Measurements from ENCODE around the gene NLRP13. TPM values are rescaled to one million over a fixed set of nuclear protein-coding genes. Genes with fewer than 3 reads are reported as not detected.

Gene NLRP13
- not detected in 2 replicates for total RNA-seq (ENCODE audit: low replicate concordance)

GRCh38 chr19:55931936-55932386 lies at the start of gene NLRP13:
Gene NLRP13 (minus strand): TSS chr19:55932336. CDS start chr19:55932311, 25 bp downstream.
- Histone ChIP-seq H3K9ac (no peak within 1 kb of the TSS), H3K4me3 (no peak within 1 kb of the TSS), H3F3A (ENCODE audit: low read depth) (no peaks in the 10 kb centered on the region), H2AFZ (replicated peaks) (no peak within 1 kb of the TSS), H3K9me3 (ENCODE audit: low read depth) (peaks cover 18% of the 10 kb centered on the region), H3K27ac (no peak within 1 kb of the TSS), H3K36me3 (no peaks in the 10 kb centered on the region), H3K4me2 (no peak within 1 kb of the TSS), H3K27me3 (no peaks in the 10 kb centered on the region), H4K20me1 (ENCODE audit: low read depth) (no peaks in the 10 kb centered on the region), H3K4me1 (no peaks in the 10 kb centered on the region), H3K79me2 (ENCODE audit: low read depth) (no peaks in the 10 kb centered on the region)
- no peaks in the 10 kb centered on the region for H3K36me3 Mint-ChIP-seq
- H3K4me1 Mint-ChIP-seq, result no peaks in the 10 kb centered on the region
- TF ChIP-seq EZH2 (IDR thresholded peaks at IDR 0.05) (no peak), CTCF (IDR thresholded peaks at IDR 0.05) (no peak), EZH2phosphoT487 (IDR thresholded peaks at IDR 0.05) (no peak)
- H3K27me3 Mint-ChIP-seq (ENCODE audit: insufficient read depth, low read depth), result peaks cover 6% of the 10 kb centered on the region
- DNase-seq (ENCODE audit: low spot score), result no peak
- H3K9me3 Mint-ChIP-seq, result peaks cover 51% of the 10 kb centered on the region
- no peak within 1 kb of the TSS for H3K27ac Mint-ChIP-seq
- no peak within 1 kb of the TSS for H3K4me3 Mint-ChIP-seq

- H4K20me1 ChIP-seq (ENCODE audit: low read depth), result no peaks in the 10 kb centered on the region
- Mint-ChIP-seq H3K9me3 (peaks cover 25% of the 10 kb centered on the region), H3K4me1 (no peaks in the 10 kb centered on the region), H3K27ac (no peak overlapping the region), H3K27me3 (ENCODE audit: insufficient read depth, low read depth) (peaks cover 4% of the 10 kb centered on the region), H3K36me3 (no peaks in the 10 kb centered on the region), H3K4me3 (no peak overlapping the region)
- no peak overlapping the region for H2AFZ ChIP-seq (replicated peaks)
- H3F3A ChIP-seq (ENCODE audit: low read depth), result no peaks in the 10 kb centered on the region
- no peak overlapping the region for H3K9ac ChIP-seq
- H3K4me1 ChIP-seq, result no peaks in the 10 kb centered on the region
- no peak overlapping the region for H3K4me3 ChIP-seq
- DNase-seq (ENCODE audit: low spot score), result no peak
- no peaks in the 10 kb centered on the region for H3K79me2 ChIP-seq (ENCODE audit: low read depth)
- H3K27ac ChIP-seq, result no peak overlapping the region
- no peak overlapping the region for H3K4me2 ChIP-seq
- TF ChIP-seq EZH2 (IDR thresholded peaks at IDR 0.05) (no peak), EZH2phosphoT487 (IDR thresholded peaks at IDR 0.05) (no peak), CTCF (IDR thresholded peaks at IDR 0.05) (no peak)
- no peaks in the 10 kb centered on the region for H3K36me3 ChIP-seq
- H3K27me3 ChIP-seq, result no peaks in the 10 kb centered on the region
- peaks cover 3% of the 10 kb centered on the region for H3K9me3 ChIP-seq (ENCODE audit: low read depth)
Observed at GRCh38 chr19:55980415-55980814, 48.3 kb upstream of the NLRP13 start.

GRCh38 chr19:55973982-55974381 lies 41.8 kb upstream of the NLRP13 start:
- Histone ChIP-seq H3K79me2 (ENCODE audit: low read depth) (no peaks in the 10 kb centered on the region), H3K4me1 (no peaks in the 10 kb centered on the region), H3K27ac (no peak overlapping the region), H2AFZ (replicated peaks) (no peak overlapping the region), H3F3A (ENCODE audit: low read depth) (no peaks in the 10 kb centered on the region), H3K36me3 (no peaks in the 10 kb centered on the region), H3K27me3 (no peaks in the 10 kb centered on the region), H4K20me1 (ENCODE audit: low read depth) (no peaks in the 10 kb centered on the region), H3K9me3 (ENCODE audit: low read depth) (peaks cover 8% of the 10 kb centered on the region), H3K9ac (no peak overlapping the region), H3K4me2 (no peak overlapping the region), H3K4me3 (no peak overlapping the region)
- no peak for TF ChIP-seq EZH2phosphoT487 (IDR thresholded peaks at IDR 0.05)
- no peak for TF ChIP-seq EZH2 (IDR thresholded peaks at IDR 0.05)
- TF ChIP-seq CTCF (IDR thresholded peaks at IDR 0.05), result no peak
- no peaks in the 10 kb centered on the region for H3K36me3 Mint-ChIP-seq
- H3K27ac Mint-ChIP-seq, result no peak overlapping the region
- H3K9me3 Mint-ChIP-seq, result peaks cover 42% of the 10 kb centered on the region
- H3K4me1 Mint-ChIP-seq, result no peaks in the 10 kb centered on the region
- no peak for DNase-seq (ENCODE audit: low spot score)
- peaks cover 4% of the 10 kb centered on the region for H3K27me3 Mint-ChIP-seq (ENCODE audit: insufficient read depth, low read depth)
- H3K4me3 Mint-ChIP-seq, result no peak overlapping the region
